Adrenal gland (tissue), 12 donors: ENCODE measurements around the gene WWP2. TPM values are rescaled to one million over a fixed set of nuclear protein-coding genes. Genes with fewer than 3 reads are reported as not detected.

Experiments
- DNase-seq, 7 donors: peaks; one replicate each; pipeline ENCODE4 v3.0.0-alpha.2; 2019 to 2020
- H3K27ac ChIP-seq, 5 donors: fragments of 200-600 bp; sonication (generic) in 4 of 5; 1 replicate in 3 of 5; 2 replicates in 2 of 5; pipeline versions ENCODE4 v1.5.1 to v1.8.0; 2016 to 2020; ENCODE audit warnings: mild to moderate bottlenecking in 1 of 5
- H3K27me3 ChIP-seq: fragments of 200-600 bp; 2 replicates; pipeline ENCODE4 v1.8.0; 2021
- H3K36me3 ChIP-seq, 2 donors: fragments of 200-600 bp; replicated peaks in 1 of 2; 1 replicate in 1 of 2; 2 replicates in 1 of 2; pipeline versions ENCODE4 v1.5.1 to v1.8.0; 2018 to 2022
- H3K4me1 ChIP-seq, 2 donors: fragments of 200-600 bp; replicated peaks in 1 of 2; 1 replicate in 1 of 2; 2 replicates in 1 of 2; pipeline versions ENCODE4 v1.5.1 to v1.8.0; 2018 to 2021
- H3K4me3 ChIP-seq, 4 donors: fragments of 200-600 bp; sonication (generic) in 3 of 4; one replicate each; pipeline ENCODE4 v1.5.1; 2016 to 2018
- H3K9me3 ChIP-seq, 3 donors: fragments of 200-600 bp; sonication (generic) in 1 of 3; replicated peaks in 1 of 3; 1 replicate in 2 of 3; 2 replicates in 1 of 3; pipeline versions ENCODE4 v1.5.1 to v1.8.0; 2016 to 2021
- CTCF ChIP-seq, 6 experiments: fragments of 450-650 bp in 4 of 6; fragments of 200-600 bp in 2 of 6; sonication (generic) in 1 of 6; IDR thresholded peaks; 1 replicate in 5 of 6; 2 replicates in 1 of 6; pipeline versions ENCODE4 v1.5.1 to v1.8.0; 2016 to 2021; ENCODE audit warnings: antibody characterized with exemption in 6 of 6, mild to moderate bottlenecking in 2 of 6, moderate library complexity in 1 of 6
- POLR2A ChIP-seq, 2 donors: fragments of 450-650 bp; IDR thresholded peaks; one replicate each; pipeline ENCODE4 v1.6.1; 2017; ENCODE audit warnings: antibody characterized with exemption in 2 of 2, mild to moderate bottlenecking in 2 of 2, moderate library complexity in 1 of 2
- WGBS, 4 donors: extraction: QIAGEN DNeasy Blood & Tissue Kit in 2 of 4; methylation state at CpG; one replicate each; pipeline versions ENCODE4 v1.1.5 to v1.1.7; 2013 to 2017; 5-methylcytosine and 5-hydroxymethylcytosine counted together
- intact Hi-C, 2 donors: fragments of 100-400 bp; cut with DNase I; formaldehyde crosslinking; loops; one replicate each; pipeline versions ENCODE4 v1.14.1 to v1.15.0; 2022 to 2023
- polyA plus RNA-seq, 3 donors: library from polyadenylated mRNA; stranded (reverse); fragments of 200-250 nt in 2 of 3; fragments of 350-450 nt in 1 of 3; fragmentation: Illumina TruSeq in 1 of 3; extraction: RNeasy Lipid Tissue Mini Kit (QIAGEN cat#74804) in 1 of 3; gene quantifications; one replicate each; pipeline ENCODE4 v1.2.3, GENCODE V29; 2013 to 2014
- total RNA-seq, 9 donors: library from RNA; depleted of rRNA in 4 of 9; stranded (reverse); fragments of >200 nt in 4 of 9; fragments of 120-200 nt in 1 of 9; fragmentation: NEBNext Ultra II Directional in 1 of 9; extraction: Animal tissue kit (Norgen Biotek cat#: 25700) in 1 of 9; gene quantifications; one replicate each; pipeline versions ENCODE4 v1.1.0 to v1.2.4, GENCODE V29; 2013 to 2023
- donor health status: healthy with polysubstance abuse.
- donor health status: Bipolar disorder and iron deficiency.
- donor health status: DM: yes; HTN: yes; CAD: no.
- donor health status: DM: no; HTN: no; CAD: no.
- donor health status: DM: no; HTN: no; CAD: no.
- donor health status: DM: yes; HTN: yes; CAD: no.

WWP2 gene
- total and polyA plus RNA-seq, 12 donors = 28.3 to 99.8 (median 72.0) TPM

- H3K4me1 ChIP-seq = no peaks in the 10 kb centered on the region
- peaks cover 0 to 4% (median 0%) of the 10 kb centered on the region in 3 donors for H3K9me3 ChIP-seq
- WGBS, 4 donors = 83 to 98% (median 97%) methylated on average over 5 to 15 of the region's 15 CpGs
- no peak for TF ChIP-seq POLR2A (IDR thresholded peaks at IDR 0.05)
- peaks cover 0 to 19% of the 10 kb centered on the region in 2 donors for H3K36me3 ChIP-seq
- H3K27me3 ChIP-seq = no peaks in the 10 kb centered on the region
- intact Hi-C loops = no loop called here
- H3K4me3 ChIP-seq = no peak overlapping the region
- no peak overlapping the region for H3K27ac ChIP-seq
- DNase-seq = no peak
Measured at GRCh38 chr16:69871708-69872107, 109.6 kb downstream of the WWP2 start.

- Histone ChIP-seq H3K36me3 (peaks cover 0 to 19% of the 10 kb centered on the region in 2 donors), H3K27ac (peak overlapping the region in 1 of 5 donors; percentile 5), H3K4me1 (no peaks in the 10 kb centered on the region), H3K4me3 (no peak overlapping the region), H3K9me3 (peaks cover 0 to 5% (median 0%) of the 10 kb centered on the region in 3 donors), H3K27me3 (no peaks in the 10 kb centered on the region)
- intact Hi-C loops = no loop called here
- DNase-seq = no peak
- 93 to 98% (median 94%) methylated on average over 7 of the region's 7 CpGs for WGBS, 4 donors
- TF ChIP-seq CTCF (IDR thresholded peaks at IDR 0.05) (no peak), POLR2A (IDR thresholded peaks at IDR 0.05) (no peak)
Measured at GRCh38 chr16:69872888-69873287, 110.8 kb downstream of the WWP2 start.

GRCh38 chr16:69873783-69874182 lies 111.7 kb downstream of the WWP2 start:
- no peaks in the 10 kb centered on the region for H3K4me1 ChIP-seq
- no peaks in the 10 kb centered on the region for H3K27me3 ChIP-seq
- peaks cover 0 to 19% of the 10 kb centered on the region in 2 donors for H3K36me3 ChIP-seq
- no peak for DNase-seq
- no peak for TF ChIP-seq POLR2A (IDR thresholded peaks at IDR 0.05)
- TF ChIP-seq CTCF (IDR thresholded peaks at IDR 0.05) = no peak
- 60 to 81% (median 71%) methylated on average over 3 of the region's 3 CpGs for WGBS, 4 donors
- no peak overlapping the region for H3K4me3 ChIP-seq
- peak overlapping the region in 1 of 5 donors; percentile 5 for H3K27ac ChIP-seq
- intact Hi-C loops = no loop called here
- H3K9me3 ChIP-seq = peaks cover 0 to 5% (median 0%) of the 10 kb centered on the region in 3 donors

GRCh38 chr16:69874271-69874670 lies 112.1 kb downstream of the WWP2 start:
- intact Hi-C loops = no loop called here
- DNase-seq = no peak
- Histone ChIP-seq H3K36me3 (peaks cover 0 to 19% of the 10 kb centered on the region in 2 donors), H3K9me3 (peaks cover 0 to 5% (median 0%) of the 10 kb centered on the region in 3 donors), H3K4me3 (no peak overlapping the region), H3K4me1 (no peaks in the 10 kb centered on the region), H3K27me3 (no peaks in the 10 kb centered on the region), H3K27ac (no peak overlapping the region)
- 84 to 92% (median 89%) methylated on average over 8 of the region's 8 CpGs for WGBS, 4 donors
- TF ChIP-seq CTCF (IDR thresholded peaks at IDR 0.05) (no peak), POLR2A (IDR thresholded peaks at IDR 0.05) (no peak)

GRCh38 chr16:69880640-69881133 lies 118.6 kb downstream of the WWP2 start:
- Histone ChIP-seq H3K36me3 (no peaks in the 10 kb centered on the region), H3K27me3 (no peaks in the 10 kb centered on the region), H3K4me3 (no peak overlapping the region), H3K27ac (peak overlapping the region in 4 of 5 donors; percentile 2 to 78 (median 64)), H3K9me3 (peaks cover 0 to 5% (median 0%) of the 10 kb centered on the region in 3 donors), H3K4me1 (peaks cover 6 to 9% of the 10 kb centered on the region in 2 donors)
- intact Hi-C loops = no loop called here
- DNase-seq = peak in 3 of 7 donors; percentile 27 to 39 (median 33)
- 61 to 70% (median 65%) methylated on average over 8 to 10 of the region's 10 CpGs for WGBS, 4 donors
- TF ChIP-seq CTCF (IDR thresholded peaks at IDR 0.05) = no peak
